Smooth muscle cell (in vitro differentiated cells): ENCODE data around the gene MFSD12. TPM values are rescaled to one million over a fixed set of nuclear protein-coding genes. Genes with fewer than 3 reads are reported as not detected.

ENCODE experiments used
- DNase-seq: peaks from one replicate; lab custom pipeline; 2025; ENCODE audit not compliant: unreplicated experiment; lab: John Stamatoyannopoulos, UW
- H2AFZ ChIP-seq: fragments of 200-600 bp; sonication (generic); 2 replicates; pipeline ENCODE4 v1.6.0; 2016; ENCODE audit warnings: antibody characterized with exemption, low read depth, mild to moderate bottlenecking
- H3F3A ChIP-seq: fragments of 200-600 bp; sonication (generic); 2 replicates; pipeline ENCODE4 v1.6.0; 2017; ENCODE audit warnings: antibody characterized with exemption, low read depth
- H3K27ac ChIP-seq: fragments of 200-600 bp; sonication (generic); 2 replicates; pipeline ENCODE4 v1.5.1; 2016; ENCODE audit warnings: low read depth, mild to moderate bottlenecking
- H3K27me3 ChIP-seq: fragments of 200-600 bp; sonication (generic); 2 replicates; pipeline ENCODE4 v1.6.1; 2016; ENCODE audit warnings: low read depth, mild to moderate bottlenecking
- H3K36me3 ChIP-seq: fragments of 200-600 bp; sonication (generic); 2 replicates; pipeline ENCODE4 v1.5.1; 2016; ENCODE audit warnings: low read depth
- H3K4me1 ChIP-seq: fragments of 200-600 bp; sonication (generic); 2 replicates; pipeline ENCODE4 v1.5.1; 2016; ENCODE audit warnings: low read depth
- H3K4me2 ChIP-seq: fragments of 200-600 bp; sonication (generic); 2 replicates; pipeline ENCODE4 v1.6.0; 2016; ENCODE audit warnings: mild to moderate bottlenecking
- H3K4me3 ChIP-seq: fragments of 200-600 bp; sonication (generic); 2 replicates; pipeline ENCODE4 v1.5.1; 2016; ENCODE audit warnings: mild to moderate bottlenecking
- H3K79me2 ChIP-seq: fragments of 200-600 bp; sonication (generic); 2 replicates; pipeline ENCODE4 v1.6.0; 2016; ENCODE audit warnings: low read depth, mild to moderate bottlenecking
- H3K9ac ChIP-seq: fragments of 200-600 bp; sonication (generic); 2 replicates; pipeline ENCODE4 v1.6.0; 2016; ENCODE audit warnings: low read depth
- H3K9me3 ChIP-seq: fragments of 200-600 bp; sonication (generic); replicated peaks from 2 replicates; pipeline ENCODE4 v1.5.1; 2016; ENCODE audit warnings: low read depth
- H4K20me1 ChIP-seq: fragments of 200-600 bp; sonication (generic); 2 replicates; pipeline ENCODE4 v1.6.0; 2016; ENCODE audit warnings: low read depth
- WGBS: methylation state at CpG from one replicate; pipeline ENCODE4 v1.1.7; 2016; ENCODE audit warnings: low lambda C conversion rate; 5-methylcytosine and 5-hydroxymethylcytosine counted together
- polyA plus RNA-seq: library from polyadenylated mRNA; unstranded; fragments of >200 nt; fragmentation: Nextera tagmentation; extraction: Ambion mirVana; gene quantifications from 2 replicates; pipeline ENCODE4 v1.2.1, GENCODE V29; 2016
- total RNA-seq: library from RNA; depleted of rRNA; stranded (reverse); fragments of >200 nt; gene quantifications from 2 replicates; pipeline ENCODE4 v1.2.3, GENCODE V29; 2014
- TF ChIP-seq, protein P1 (sequence below): fragments of 200-600 bp; sonication (generic); IDR thresholded peaks from 2 replicates; pipeline ENCODE4 v1.5.1; 2017; ENCODE audit warnings: borderline replicate concordance, mild to moderate bottlenecking, antibody characterized with exemption; ENCODE audit not compliant: insufficient read depth, poor library complexity, severe bottlenecking

Gene MFSD12
- total and polyA plus RNA-seq, 2 experiments from 2014 or later, result 56.0 to 73.8 TPM

DNA sequence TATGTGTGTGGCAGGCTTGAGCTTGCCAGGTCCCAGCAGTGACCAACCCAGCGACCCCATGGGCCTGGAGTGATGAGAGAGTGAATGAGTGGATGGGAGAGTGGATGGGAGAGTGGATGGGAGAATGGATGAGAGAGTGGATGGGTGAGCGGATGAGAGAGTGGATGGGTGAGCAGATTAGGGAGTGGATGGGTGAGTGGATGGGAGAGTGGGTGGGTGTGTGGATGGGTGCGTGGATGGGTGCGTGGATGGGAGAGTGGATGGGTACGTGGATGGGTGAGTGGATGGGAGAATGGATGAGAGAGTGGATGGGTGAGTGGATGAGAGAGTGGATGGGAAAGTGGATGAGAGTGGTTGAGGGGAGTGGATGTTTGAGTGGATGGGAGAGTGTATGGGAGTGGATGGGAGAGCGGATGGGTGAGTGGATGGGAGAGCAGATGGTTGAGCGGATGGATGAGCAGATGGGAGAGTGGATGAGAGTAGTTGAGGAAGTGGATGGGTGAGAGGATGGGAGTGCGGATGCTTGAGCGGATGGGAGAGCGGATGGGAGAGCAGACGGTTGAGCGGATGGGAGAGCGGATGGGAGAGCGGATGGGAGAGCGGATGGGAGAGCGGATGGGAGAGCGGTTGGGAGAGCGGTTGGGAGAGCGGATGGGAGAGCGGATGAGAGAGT lies 28.7 kb downstream of the MFSD12 start:
- H3K27me3 ChIP-seq, result no peaks in the 10 kb centered on the region
- no peak overlapping the region for H3K27ac ChIP-seq
- H2AFZ ChIP-seq, result no peak overlapping the region
- H3K9ac ChIP-seq, result no peak overlapping the region
- no peaks in the 10 kb centered on the region for H3K9me3 ChIP-seq
- no peaks in the 10 kb centered on the region for H3K4me1 ChIP-seq
- H3K79me2 ChIP-seq, result no peaks in the 10 kb centered on the region
- H3K4me3 ChIP-seq, result no peak overlapping the region
- H3F3A ChIP-seq, result no peaks in the 10 kb centered on the region
- over 99% methylated on average over 17 of the region's 20 CpGs for WGBS
- DNase-seq, result no peak
- H3K36me3 ChIP-seq, result no peaks in the 10 kb centered on the region
- H3K4me2 ChIP-seq, result no peak overlapping the region
- TF ChIP-seq, protein P1, sequence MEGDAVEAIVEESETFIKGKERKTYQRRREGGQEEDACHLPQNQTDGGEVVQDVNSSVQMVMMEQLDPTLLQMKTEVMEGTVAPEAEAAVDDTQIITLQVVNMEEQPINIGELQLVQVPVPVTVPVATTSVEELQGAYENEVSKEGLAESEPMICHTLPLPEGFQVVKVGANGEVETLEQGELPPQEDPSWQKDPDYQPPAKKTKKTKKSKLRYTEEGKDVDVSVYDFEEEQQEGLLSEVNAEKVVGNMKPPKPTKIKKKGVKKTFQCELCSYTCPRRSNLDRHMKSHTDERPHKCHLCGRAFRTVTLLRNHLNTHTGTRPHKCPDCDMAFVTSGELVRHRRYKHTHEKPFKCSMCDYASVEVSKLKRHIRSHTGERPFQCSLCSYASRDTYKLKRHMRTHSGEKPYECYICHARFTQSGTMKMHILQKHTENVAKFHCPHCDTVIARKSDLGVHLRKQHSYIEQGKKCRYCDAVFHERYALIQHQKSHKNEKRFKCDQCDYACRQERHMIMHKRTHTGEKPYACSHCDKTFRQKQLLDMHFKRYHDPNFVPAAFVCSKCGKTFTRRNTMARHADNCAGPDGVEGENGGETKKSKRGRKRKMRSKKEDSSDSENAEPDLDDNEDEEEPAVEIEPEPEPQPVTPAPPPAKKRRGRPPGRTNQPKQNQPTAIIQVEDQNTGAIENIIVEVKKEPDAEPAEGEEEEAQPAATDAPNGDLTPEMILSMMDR, result no peak
- H4K20me1 ChIP-seq, result peaks cover 44% of the 10 kb centered on the region

DNA sequence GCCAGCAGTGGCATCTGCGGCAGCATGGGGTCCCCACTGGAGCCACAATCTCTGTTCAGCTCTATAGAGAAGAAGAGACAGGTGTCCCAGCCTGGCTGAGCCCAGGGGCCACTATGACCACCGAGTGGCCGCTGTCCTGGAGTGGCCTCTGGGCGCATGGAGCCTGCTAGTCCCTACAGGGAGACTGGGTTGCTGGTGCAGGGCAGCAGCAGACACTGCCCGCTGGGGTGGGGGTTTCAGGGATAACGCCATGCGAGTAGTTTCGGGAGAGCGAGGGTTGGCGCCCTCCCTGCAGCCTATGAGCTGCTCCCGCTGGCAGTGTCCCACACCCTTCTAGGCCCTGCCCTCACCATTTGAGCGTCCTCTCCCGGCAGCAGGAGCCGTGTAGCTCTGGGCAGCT lies 29.3 kb downstream of the MFSD12 start:
- no peak for DNase-seq
- 95% methylated on average over 14 of the region's 14 CpGs for WGBS
- H3K36me3 ChIP-seq, result no peaks in the 10 kb centered on the region

DNA sequence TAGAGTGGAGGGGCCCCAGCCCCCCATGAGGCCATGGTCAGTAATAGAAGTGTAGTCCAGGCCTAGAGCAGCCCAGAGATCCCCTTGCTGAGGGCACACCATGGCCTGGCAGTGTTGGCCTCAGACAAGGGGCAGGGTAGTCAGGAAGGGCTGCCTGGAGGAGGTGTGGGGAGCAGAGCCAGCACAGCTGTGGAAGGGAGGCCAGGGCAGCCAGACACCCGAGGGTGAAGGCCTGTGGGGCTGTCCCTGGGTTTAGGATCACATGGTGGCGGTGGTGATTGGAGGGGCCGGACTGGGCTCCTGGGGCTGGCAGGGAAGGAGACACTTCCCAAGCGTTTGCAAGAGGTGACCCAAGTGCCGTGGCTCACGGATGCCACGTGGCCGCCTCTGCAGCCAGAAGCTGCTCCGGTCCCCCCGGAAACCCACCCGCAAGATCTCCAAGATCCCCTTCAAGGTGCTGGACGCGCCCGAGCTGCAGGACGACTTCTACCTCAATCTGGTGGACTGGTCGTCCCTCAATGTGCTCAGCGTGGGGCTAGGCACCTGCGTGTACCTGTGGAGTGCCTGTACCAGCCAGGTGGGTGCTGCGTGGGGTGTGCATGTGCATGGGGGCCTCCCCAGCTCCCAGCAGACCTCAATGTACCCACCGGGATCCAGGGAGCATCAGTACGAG lies 30.0 kb downstream of the MFSD12 start:
- DNase-seq, result no peak
- no peaks in the 10 kb centered on the region for H3K27me3 ChIP-seq
- H3K9me3 ChIP-seq, result no peaks in the 10 kb centered on the region
- WGBS, result 98% methylated on average over 20 of the region's 21 CpGs
- no peak overlapping the region for H3K27ac ChIP-seq
- H3K4me3 ChIP-seq, result no peak overlapping the region
- no peak overlapping the region for H3K4me2 ChIP-seq
- H4K20me1 ChIP-seq, result peaks cover 57% of the 10 kb centered on the region
- peaks cover 4% of the 10 kb centered on the region for H3K79me2 ChIP-seq
- no peak overlapping the region for H3K9ac ChIP-seq
- TF ChIP-seq, protein P1, result no peak
- no peaks in the 10 kb centered on the region for H3F3A ChIP-seq
- H3K36me3 ChIP-seq, result no peaks in the 10 kb centered on the region
- H2AFZ ChIP-seq, result no peak overlapping the region
- no peaks in the 10 kb centered on the region for H3K4me1 ChIP-seq

More for the DNA sequence above, 29.3 kb downstream of the MFSD12 start:
- H3K4me1 ChIP-seq, result no peaks in the 10 kb centered on the region
- H3F3A ChIP-seq, result no peaks in the 10 kb centered on the region
- no peak overlapping the region for H3K4me2 ChIP-seq
- H3K27ac ChIP-seq, result no peak overlapping the region
- TF ChIP-seq, protein P1, result no peak
- no peak overlapping the region for H2AFZ ChIP-seq
- H3K9ac ChIP-seq, result no peak overlapping the region
- H4K20me1 ChIP-seq, result peaks cover 50% of the 10 kb centered on the region
- H3K4me3 ChIP-seq, result no peak overlapping the region
- no peaks in the 10 kb centered on the region for H3K27me3 ChIP-seq
- no peaks in the 10 kb centered on the region for H3K9me3 ChIP-seq
- no peaks in the 10 kb centered on the region for H3K79me2 ChIP-seq
